Ovary (tissue), 3 donors: ENCODE measurements around the gene EPHA1.

Experiments
- EP300 ChIP-seq: sonication (generic); formaldehyde crosslinking; IDR thresholded peaks from one replicate; pipeline ENCODE4 v1.6.1; 2017; ENCODE audit warnings: antibody characterized with exemption
- TF ChIP-seq, protein P1 (sequence below), 3 donors: fragments of 450-650 bp in 2 of 3; fragments of 200-600 bp in 1 of 3; IDR thresholded peaks; one replicate each; pipeline versions ENCODE4 v1.5.1 to v1.8.0; 2016 to 2022; ENCODE audit warnings: antibody characterized with exemption in 3 of 3, mild to moderate bottlenecking in 1 of 3
- donor health status: DM: no; HTN: no; CAD: no.

DNA sequence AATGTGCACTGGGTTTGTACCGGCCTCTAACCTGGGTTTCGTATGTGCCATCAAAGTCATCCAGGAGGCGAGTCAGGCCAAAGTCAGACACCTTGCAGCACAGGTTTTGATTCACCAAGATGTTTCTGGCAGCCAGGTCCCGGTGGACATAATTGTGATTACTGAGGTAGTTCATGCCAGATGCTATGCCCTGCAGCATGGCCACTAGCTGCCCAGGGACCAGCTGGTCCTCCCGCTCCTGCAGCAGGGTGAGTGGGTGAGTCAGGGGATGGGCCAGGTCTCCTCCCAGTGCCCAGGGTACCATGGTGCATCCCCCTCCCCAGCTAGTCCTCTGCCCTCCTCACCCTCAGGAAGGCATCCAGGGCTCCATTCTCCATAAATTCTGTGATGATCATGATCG lies 13.9 kb downstream of the EPHA1 start:
- TF ChIP-seq, protein P1, sequence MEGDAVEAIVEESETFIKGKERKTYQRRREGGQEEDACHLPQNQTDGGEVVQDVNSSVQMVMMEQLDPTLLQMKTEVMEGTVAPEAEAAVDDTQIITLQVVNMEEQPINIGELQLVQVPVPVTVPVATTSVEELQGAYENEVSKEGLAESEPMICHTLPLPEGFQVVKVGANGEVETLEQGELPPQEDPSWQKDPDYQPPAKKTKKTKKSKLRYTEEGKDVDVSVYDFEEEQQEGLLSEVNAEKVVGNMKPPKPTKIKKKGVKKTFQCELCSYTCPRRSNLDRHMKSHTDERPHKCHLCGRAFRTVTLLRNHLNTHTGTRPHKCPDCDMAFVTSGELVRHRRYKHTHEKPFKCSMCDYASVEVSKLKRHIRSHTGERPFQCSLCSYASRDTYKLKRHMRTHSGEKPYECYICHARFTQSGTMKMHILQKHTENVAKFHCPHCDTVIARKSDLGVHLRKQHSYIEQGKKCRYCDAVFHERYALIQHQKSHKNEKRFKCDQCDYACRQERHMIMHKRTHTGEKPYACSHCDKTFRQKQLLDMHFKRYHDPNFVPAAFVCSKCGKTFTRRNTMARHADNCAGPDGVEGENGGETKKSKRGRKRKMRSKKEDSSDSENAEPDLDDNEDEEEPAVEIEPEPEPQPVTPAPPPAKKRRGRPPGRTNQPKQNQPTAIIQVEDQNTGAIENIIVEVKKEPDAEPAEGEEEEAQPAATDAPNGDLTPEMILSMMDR (IDR thresholded peaks at IDR 0.05): no peak
- no peak for TF ChIP-seq EP300
